GM19452 (cell line): Measurements from ENCODE around the gene NF1.
"Not testable (repeated sequence)": the region's sequence is repeated elsewhere in the genome, so short reads cannot be mapped to it uniquely, and the experiment has no call there.

ENCODE experiments used
- ATAC-seq: cut with Tn5 transposase; IDR thresholded peaks from one replicate; pipeline ENCODE4 v1.9.1; 2021; ENCODE audit not compliant: unreplicated experiment

Gene NF1

GRCh38 chr17:31320241-31320640 lies 225.5 kb downstream of the NF1 start:
- no peak for ATAC-seq

GRCh38 chr17:31320791-31321190 lies 226.0 kb downstream of the NF1 start:
- ATAC-seq: no peak

GRCh38 chr17:31321481-31321880 lies 226.7 kb downstream of the NF1 start, which contains the start of gene EVI2A:
Gene EVI2A, minus strand, starts transcription at chr17:31321622. Its CDS starts 2,609 bp downstream, at chr17:31319013.
- no peak for ATAC-seq

- no peak for ATAC-seq
Measured at GRCh38 chr17:31321966-31322365, 227.2 kb downstream of the NF1 start.

- ATAC-seq: no peak
Measured at GRCh38 chr17:31323551-31323950, 228.8 kb downstream of the NF1 start.

GRCh38 chr17:31327534-31328159 lies 232.9 kb downstream of the NF1 start:
- ATAC-seq: no peak

GRCh38 chr17:31328160-31328535 lies 233.4 kb downstream of the NF1 start:
- no peak for ATAC-seq

- no peak for ATAC-seq
Measured at GRCh38 chr17:31329221-31329620, 234.4 kb downstream of the NF1 start.

GRCh38 chr17:31339906-31340661 lies 245.3 kb downstream of the NF1 start:
- no peak for ATAC-seq

- not testable (repeated sequence) for ATAC-seq
Measured at GRCh38 chr17:31345191-31345747, 250.5 kb downstream of the NF1 start.

- no peak for ATAC-seq
Measured at GRCh38 chr17:31349454-31349853, 254.7 kb downstream of the NF1 start.

- no peak for ATAC-seq
Measured at GRCh38 chr17:31355935-31356334, 261.2 kb downstream of the NF1 start.

GRCh38 chr17:31357091-31357490 lies 262.3 kb downstream of the NF1 start:
- ATAC-seq: no peak

- no peak for ATAC-seq
Measured at GRCh38 chr17:31357839-31358394, 263.1 kb downstream of the NF1 start.

- ATAC-seq: no peak
Measured at GRCh38 chr17:31364012-31364411, 269.2 kb downstream of the NF1 start.

- no peak for ATAC-seq
Measured at GRCh38 chr17:31366088-31366487, 271.3 kb downstream of the NF1 start.

- no peak for ATAC-seq
Measured at GRCh38 chr17:31369266-31369665, 274.5 kb downstream of the NF1 start.

- no peak for ATAC-seq
Measured at GRCh38 chr17:31371511-31372097, 276.8 kb downstream of the NF1 start.

- ATAC-seq: no peak
Measured at GRCh38 chr17:31373150-31374093, 278.6 kb downstream of the NF1 start.

GRCh38 chr17:31374094-31374447 lies 279.3 kb downstream of the NF1 start:
- no peak for ATAC-seq

GRCh38 chr17:31374503-31374902 lies 279.7 kb downstream of the NF1 start:
- no peak for ATAC-seq
